22Rv1 (cell line): ENCODE measurements around the gene PANK3.

Experiments
- ZFX ChIP-seq: fragments of 450-650 bp; IDR thresholded peaks from 2 replicates; pipeline ENCODE4 v1.6.1; 2017; ENCODE audit warnings: antibody characterized with exemption, borderline replicate concordance
- TF ChIP-seq, protein P1 (sequence below): fragments of 450-650 bp; IDR thresholded peaks from 2 replicates; pipeline ENCODE4 v1.5.1; 2017; ENCODE audit warnings: mild to moderate bottlenecking

DNA sequence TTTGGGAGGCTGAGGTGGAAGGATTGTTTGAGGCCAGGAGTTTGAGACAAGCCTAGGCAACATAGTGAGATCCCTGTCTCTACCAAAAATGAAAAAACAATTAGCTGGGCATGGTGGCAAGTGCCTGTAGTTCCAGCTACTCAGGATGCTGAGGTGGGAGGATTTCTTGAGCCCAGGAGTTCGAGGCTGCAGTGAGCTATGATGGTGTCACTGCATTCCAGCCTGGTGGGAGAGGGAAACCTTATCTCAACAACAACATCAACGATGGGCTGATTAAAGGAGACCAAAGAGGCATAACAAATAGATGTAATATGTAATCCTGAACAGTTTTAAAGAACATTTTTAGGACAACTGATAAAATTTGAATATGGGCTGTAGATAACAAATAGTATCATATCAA, 34.2 kb upstream of the PANK3 start:
- TF ChIP-seq, protein P1, sequence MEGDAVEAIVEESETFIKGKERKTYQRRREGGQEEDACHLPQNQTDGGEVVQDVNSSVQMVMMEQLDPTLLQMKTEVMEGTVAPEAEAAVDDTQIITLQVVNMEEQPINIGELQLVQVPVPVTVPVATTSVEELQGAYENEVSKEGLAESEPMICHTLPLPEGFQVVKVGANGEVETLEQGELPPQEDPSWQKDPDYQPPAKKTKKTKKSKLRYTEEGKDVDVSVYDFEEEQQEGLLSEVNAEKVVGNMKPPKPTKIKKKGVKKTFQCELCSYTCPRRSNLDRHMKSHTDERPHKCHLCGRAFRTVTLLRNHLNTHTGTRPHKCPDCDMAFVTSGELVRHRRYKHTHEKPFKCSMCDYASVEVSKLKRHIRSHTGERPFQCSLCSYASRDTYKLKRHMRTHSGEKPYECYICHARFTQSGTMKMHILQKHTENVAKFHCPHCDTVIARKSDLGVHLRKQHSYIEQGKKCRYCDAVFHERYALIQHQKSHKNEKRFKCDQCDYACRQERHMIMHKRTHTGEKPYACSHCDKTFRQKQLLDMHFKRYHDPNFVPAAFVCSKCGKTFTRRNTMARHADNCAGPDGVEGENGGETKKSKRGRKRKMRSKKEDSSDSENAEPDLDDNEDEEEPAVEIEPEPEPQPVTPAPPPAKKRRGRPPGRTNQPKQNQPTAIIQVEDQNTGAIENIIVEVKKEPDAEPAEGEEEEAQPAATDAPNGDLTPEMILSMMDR, result no peak
- TF ChIP-seq ZFX, result no peak
